GM12892 (cell line): ENCODE measurements around the gene ZBTB49.

Experiments
- POLR2A ChIP-seq: IDR thresholded peaks from 2 replicates; pipeline ENCODE4 v1.6.1; 2011; ENCODE audit warnings: low read depth, low read length, control low read depth
- POLR2AphosphoS5 ChIP-seq: IDR thresholded peaks from 2 replicates; pipeline ENCODE4 v1.6.1; 2011; ENCODE audit warnings: low read depth, low read length, control low read depth
- TAF1 ChIP-seq: IDR thresholded peaks from 2 replicates; pipeline ENCODE4 v1.6.1; 2011; ENCODE audit warnings: low read depth, mild to moderate bottlenecking, control low read depth, low read length, borderline replicate concordance

DNA sequence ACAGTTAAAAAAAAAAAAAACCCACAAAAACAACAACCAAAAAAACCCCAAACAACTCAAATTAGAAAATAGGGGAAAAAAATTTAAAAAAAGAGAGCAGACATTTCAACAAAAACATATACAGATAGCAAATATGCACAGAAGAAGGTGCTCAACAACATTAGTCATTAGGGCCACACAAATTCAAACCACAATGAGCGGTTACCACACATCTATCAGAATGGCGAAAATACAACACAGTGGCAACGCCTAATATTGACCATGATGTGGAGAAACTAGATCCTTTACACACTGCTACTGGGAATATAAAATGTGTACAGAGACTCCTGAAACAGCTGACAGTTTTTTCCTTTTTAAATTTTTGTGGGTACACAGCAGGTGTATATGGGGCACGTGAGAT is 19.5 kb upstream of the ZBTB49 start:
- TF ChIP-seq POLR2AphosphoS5 (no peak), POLR2A (no peak), TAF1 (no peak)
